ENCODE measurements around the gene TTC31. TPM values are rescaled to one million over a fixed set of nuclear protein-coding genes. Genes with fewer than 3 reads are reported as not detected.
A peak's percentile ranks its signal among the peaks of the same experiment; 100 is the strongest.
"Not testable (repeated sequence)": the region's sequence is repeated elsewhere in the genome, so short reads cannot be mapped to it uniquely, and the experiment has no call there.

Gene TTC31
- total RNA-seq = 30.2 and 32.2 TPM in 2 replicates

DNA sequence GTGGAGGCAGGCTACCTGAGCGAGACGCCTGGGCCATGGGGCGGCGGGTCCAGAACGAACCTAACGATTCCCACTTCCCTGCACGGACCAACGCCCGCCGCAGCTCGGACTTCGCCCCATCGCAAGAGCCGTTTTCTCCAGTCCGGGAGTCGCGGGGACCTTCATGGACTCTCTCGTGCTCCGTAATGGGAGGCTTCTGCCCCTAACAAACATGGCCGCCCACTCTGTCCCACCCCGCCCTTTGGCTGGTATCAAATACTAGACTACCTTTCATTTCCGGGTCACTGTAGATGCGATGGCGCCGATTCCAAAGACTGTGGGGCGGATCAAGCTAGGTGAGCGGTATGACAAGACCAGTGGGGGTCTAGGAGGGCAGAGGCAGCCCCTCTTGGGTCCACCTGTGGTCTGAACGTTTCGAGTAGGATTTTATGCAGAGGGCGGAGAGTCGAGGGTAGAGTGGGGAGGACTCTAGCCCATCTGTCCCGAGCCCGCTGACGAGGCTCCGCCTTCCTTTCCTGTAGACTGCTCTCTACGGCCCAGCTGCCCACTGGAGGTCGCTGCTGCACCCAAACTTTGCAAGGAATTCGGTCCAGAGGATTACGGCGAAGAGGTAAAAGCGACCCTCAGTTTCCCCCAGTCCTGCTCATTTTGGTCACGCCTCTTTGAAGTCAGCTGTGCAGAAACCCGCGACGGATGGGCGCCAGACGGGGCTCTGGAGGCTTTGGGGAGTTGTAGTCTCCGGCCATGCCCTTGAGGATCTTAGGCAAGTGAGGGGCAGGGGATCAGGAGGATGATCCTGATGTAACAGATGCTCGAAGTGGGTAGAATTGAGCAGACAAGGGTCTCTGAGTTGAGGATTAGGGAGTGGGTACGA lies at the start of gene TTC31, which contains the start of gene CCDC142:
TTC31 (plus strand) TSS at position 281 of the 874 bp plus-strand sequence; CDS start at position 296, 15 bp downstream.
CCDC142 (minus strand) TSS at position 198 of the 874 bp plus-strand sequence; CDS start at position 37, 161 bp downstream.
- no peaks in the 10 kb centered on the region for H3K9me3 Mint-ChIP-seq
- H3K27me3 Mint-ChIP-seq (ENCODE audit: insufficient read depth) = no peaks in the 10 kb centered on the region
- peak within 1 kb of the TSS; percentile 99 for H3K4me3 Mint-ChIP-seq
- peak; percentile 89 for DNase-seq (ENCODE audit: low spot score)
- H3K27ac Mint-ChIP-seq = peak within 1 kb of the TSS; percentile 99
- peaks cover 35% of the 10 kb centered on the region for H3K4me1 Mint-ChIP-seq (ENCODE audit: low read depth)
- H3K36me3 Mint-ChIP-seq (ENCODE audit: low read depth) = peaks cover 28% of the 10 kb centered on the region
- intact Hi-C loops (cut with micrococcal nuclease) = loop anchor here (1.0 kb wide), 12 partner anchors 11 to 746 kb away; partner anchors contain the start of genes AUP1, C2orf81, DOK1 and HTRA2

- H3K4me1 Mint-ChIP-seq (ENCODE audit: low read depth) = peaks cover 12% of the 10 kb centered on the region
- no peak for DNase-seq (ENCODE audit: low spot score)
- H3K4me3 Mint-ChIP-seq = no peak overlapping the region
- intact Hi-C loops (cut with micrococcal nuclease) = no loop called here
- H3K27ac Mint-ChIP-seq = no peak overlapping the region
- no peaks in the 10 kb centered on the region for H3K9me3 Mint-ChIP-seq
- peaks cover 12% of the 10 kb centered on the region for H3K27me3 Mint-ChIP-seq (ENCODE audit: insufficient read depth)
- no peaks in the 10 kb centered on the region for H3K36me3 Mint-ChIP-seq (ENCODE audit: low read depth)
Observed at GRCh38 chr2:74436111-74436805, 46.6 kb upstream of the TTC31 start.

DNA sequence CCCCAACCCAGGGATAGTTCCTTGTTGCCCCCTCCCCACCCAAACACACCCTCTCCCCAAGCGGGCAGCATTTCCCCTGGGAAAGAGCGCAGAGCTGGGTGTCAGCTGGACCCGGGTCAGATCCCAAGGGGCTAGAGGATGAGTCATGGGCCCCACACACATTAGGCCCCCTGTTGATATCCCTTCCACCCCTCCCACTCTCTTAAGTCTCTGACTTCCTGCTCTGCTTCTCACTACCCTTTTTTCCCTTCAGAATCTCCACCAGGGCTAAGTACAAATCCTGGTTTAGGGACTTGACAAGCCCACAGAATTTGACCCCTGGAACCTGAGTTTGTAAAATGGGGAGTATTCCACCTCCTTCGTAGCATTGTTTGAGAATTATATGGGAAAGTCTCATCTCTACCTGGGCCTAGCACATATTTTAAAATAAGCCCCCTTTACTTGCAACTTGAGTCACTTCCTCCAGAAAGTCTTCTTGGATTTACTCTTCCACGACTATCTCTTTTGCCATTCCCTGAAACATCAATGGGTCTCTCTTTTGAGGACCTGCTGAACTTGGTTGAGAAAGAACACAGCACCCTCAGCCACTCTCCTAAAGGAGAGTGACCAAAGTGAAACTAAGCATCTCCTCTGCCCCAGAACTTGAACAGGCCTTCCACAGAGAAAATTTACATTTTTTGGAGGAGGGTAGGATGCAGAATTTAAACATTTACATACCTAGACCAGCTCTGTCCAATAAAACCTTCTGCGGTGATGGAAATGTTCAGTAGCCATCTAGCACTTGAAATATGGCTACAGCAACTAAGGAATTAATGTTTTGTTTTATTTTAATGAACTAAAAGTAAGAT lies 45.8 kb upstream of the TTC31 start:
- intact Hi-C loops (cut with micrococcal nuclease) = no loop called here

DNA sequence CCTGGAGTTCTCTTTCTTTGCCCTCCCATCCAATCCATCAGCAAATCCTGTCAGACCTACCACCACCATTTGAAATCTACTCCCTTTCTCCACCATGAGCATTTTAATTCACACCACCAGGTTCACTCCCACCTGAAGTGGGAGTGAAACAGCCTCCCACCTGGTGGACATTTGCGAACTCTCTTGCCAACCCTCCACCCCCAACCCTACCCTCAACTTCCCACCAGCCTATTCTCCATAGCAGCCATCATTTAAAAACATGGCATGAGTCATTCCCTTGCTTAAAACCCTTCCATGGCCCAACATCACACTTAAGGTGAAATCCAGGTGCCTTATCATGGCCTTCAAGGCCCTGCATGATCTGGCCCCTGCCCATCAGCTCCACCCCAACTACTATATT lies 44.6 kb upstream of the TTC31 start:
- H3K9me3 Mint-ChIP-seq = no peaks in the 10 kb centered on the region
- peaks cover 12% of the 10 kb centered on the region for H3K4me1 Mint-ChIP-seq (ENCODE audit: low read depth)
- DNase-seq (ENCODE audit: low spot score) = no peak
- H3K27me3 Mint-ChIP-seq (ENCODE audit: insufficient read depth) = peaks cover 21% of the 10 kb centered on the region
- no peak overlapping the region for H3K27ac Mint-ChIP-seq
- intact Hi-C loops (cut with micrococcal nuclease) = no loop called here
- H3K4me3 Mint-ChIP-seq = no peak overlapping the region
- H3K36me3 Mint-ChIP-seq (ENCODE audit: low read depth) = no peaks in the 10 kb centered on the region

More for the DNA sequence above, 45.8 kb upstream of the TTC31 start:
- Mint-ChIP-seq H3K27ac (no peak overlapping the region), H3K27me3 (ENCODE audit: insufficient read depth) (peaks cover 13% of the 10 kb centered on the region), H3K4me3 (no peak overlapping the region), H3K9me3 (no peaks in the 10 kb centered on the region), H3K36me3 (ENCODE audit: low read depth) (no peaks in the 10 kb centered on the region), H3K4me1 (ENCODE audit: low read depth) (peaks cover 12% of the 10 kb centered on the region)
- DNase-seq (ENCODE audit: low spot score) = no peak

GRCh38 chr2:74439373-74439772 lies 43.5 kb upstream of the TTC31 start:
- no peaks in the 10 kb centered on the region for H3K9me3 Mint-ChIP-seq
- H3K4me1 Mint-ChIP-seq (ENCODE audit: low read depth) = peaks cover 17% of the 10 kb centered on the region
- H3K27me3 Mint-ChIP-seq (ENCODE audit: insufficient read depth) = peaks cover 28% of the 10 kb centered on the region
- intact Hi-C loops (cut with micrococcal nuclease) = no loop called here
- DNase-seq (ENCODE audit: low spot score) = no peak
- no peak overlapping the region for H3K4me3 Mint-ChIP-seq
- H3K27ac Mint-ChIP-seq = no peak overlapping the region
- H3K36me3 Mint-ChIP-seq (ENCODE audit: low read depth) = no peaks in the 10 kb centered on the region

DNA sequence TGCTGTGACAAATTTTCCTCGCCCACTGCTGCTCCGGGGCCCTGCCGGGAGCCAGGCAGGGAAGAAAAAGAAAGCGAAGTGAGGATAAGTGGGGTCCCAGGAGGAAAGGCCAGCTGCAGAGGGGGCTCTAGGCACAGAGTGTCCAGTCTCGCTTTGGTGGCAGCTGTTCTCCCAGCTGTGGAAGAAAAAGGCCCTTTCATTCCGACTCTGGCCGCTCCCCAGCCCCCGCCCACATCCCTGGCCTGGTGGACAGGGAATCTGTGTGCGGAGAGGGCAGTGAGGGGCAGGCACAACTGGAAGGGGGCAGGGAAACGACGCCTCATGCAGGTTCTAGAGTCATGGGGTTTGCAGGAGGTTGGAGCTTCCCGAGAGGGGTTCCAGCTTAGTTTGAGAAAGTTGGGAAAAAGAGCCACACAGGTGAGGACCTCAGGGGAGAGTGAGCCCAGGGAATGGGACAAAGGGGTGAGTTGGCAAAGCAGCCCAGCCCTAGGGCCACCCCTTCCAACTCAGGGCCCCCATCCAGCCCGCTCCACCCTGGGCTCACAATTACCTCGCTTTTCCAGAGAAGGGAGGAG lies 43.0 kb upstream of the TTC31 start:
- no peaks in the 10 kb centered on the region for H3K36me3 Mint-ChIP-seq (ENCODE audit: low read depth)

GRCh38 chr2:74440378-74441169 lies 42.3 kb upstream of the TTC31 start:
- Mint-ChIP-seq H3K27ac (no peak overlapping the region), H3K36me3 (ENCODE audit: low read depth) (no peaks in the 10 kb centered on the region), H3K4me3 (peak overlapping the region; percentile 73), H3K27me3 (ENCODE audit: insufficient read depth) (peaks cover 36% of the 10 kb centered on the region), H3K4me1 (ENCODE audit: low read depth) (peaks cover 22% of the 10 kb centered on the region), H3K9me3 (no peaks in the 10 kb centered on the region)
- intact Hi-C loops (cut with micrococcal nuclease) = loop anchor here (1.0 to 2.0 kb wide), 2 partner anchors 14 to 19 kb away; partner anchors contain the start of genes C2orf81, INO80B and WDR54
- peak; percentile 37 for DNase-seq (ENCODE audit: low spot score)

More for the DNA sequence above, 43.0 kb upstream of the TTC31 start:
- intact Hi-C loops (cut with micrococcal nuclease) = loop anchor here (1.0 to 2.0 kb wide), 2 partner anchors 15 to 19 kb away; partner anchors contain the start of genes C2orf81, INO80B and WDR54
- DNase-seq (ENCODE audit: low spot score) = no peak
- Mint-ChIP-seq H3K9me3 (no peaks in the 10 kb centered on the region), H3K4me1 (ENCODE audit: low read depth) (peaks cover 22% of the 10 kb centered on the region), H3K27ac (peak overlapping the region; percentile 10), H3K4me3 (peak overlapping the region; percentile 27), H3K27me3 (ENCODE audit: insufficient read depth) (peaks cover 33% of the 10 kb centered on the region)

DNA sequence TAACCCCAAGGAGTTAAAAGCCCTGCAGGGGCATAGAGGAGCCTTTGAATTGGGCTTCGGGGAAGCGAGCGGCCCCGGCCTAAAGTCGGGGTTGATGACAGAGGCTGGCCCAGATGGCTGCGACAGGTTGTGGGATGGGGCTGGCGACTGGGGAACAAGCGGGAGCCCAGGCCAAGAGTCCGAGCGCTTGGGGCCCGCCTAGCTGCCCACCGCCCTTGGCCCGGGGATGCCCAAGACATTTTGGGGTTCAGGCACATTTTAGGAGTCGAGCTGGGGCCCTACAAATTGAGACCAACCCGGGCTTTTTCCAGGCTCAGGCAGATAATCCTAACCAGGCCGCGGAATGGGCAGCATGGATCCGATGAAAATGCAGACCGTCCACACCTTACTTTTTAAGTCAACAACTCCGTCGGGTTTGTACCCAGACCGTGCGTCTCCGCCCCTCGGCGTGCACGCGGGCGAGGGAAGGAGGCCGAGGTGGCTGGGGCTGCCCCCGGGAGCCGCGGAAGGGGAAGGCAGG lies 41.7 kb upstream of the TTC31 start:
- no peaks in the 10 kb centered on the region for H3K36me3 Mint-ChIP-seq (ENCODE audit: low read depth)
- no peak overlapping the region for H3K27ac Mint-ChIP-seq
- peaks cover 22% of the 10 kb centered on the region for H3K4me1 Mint-ChIP-seq (ENCODE audit: low read depth)
- no peaks in the 10 kb centered on the region for H3K9me3 Mint-ChIP-seq
- intact Hi-C loops (cut with micrococcal nuclease) = loop anchor here (2.0 kb wide), 1 partner anchor 14 kb away; the partner anchor contains the start of gene INO80B
- peaks cover 36% of the 10 kb centered on the region for H3K27me3 Mint-ChIP-seq (ENCODE audit: insufficient read depth)
- peak overlapping the region; percentile 73 for H3K4me3 Mint-ChIP-seq
- no peak for DNase-seq (ENCODE audit: low spot score)

DNA sequence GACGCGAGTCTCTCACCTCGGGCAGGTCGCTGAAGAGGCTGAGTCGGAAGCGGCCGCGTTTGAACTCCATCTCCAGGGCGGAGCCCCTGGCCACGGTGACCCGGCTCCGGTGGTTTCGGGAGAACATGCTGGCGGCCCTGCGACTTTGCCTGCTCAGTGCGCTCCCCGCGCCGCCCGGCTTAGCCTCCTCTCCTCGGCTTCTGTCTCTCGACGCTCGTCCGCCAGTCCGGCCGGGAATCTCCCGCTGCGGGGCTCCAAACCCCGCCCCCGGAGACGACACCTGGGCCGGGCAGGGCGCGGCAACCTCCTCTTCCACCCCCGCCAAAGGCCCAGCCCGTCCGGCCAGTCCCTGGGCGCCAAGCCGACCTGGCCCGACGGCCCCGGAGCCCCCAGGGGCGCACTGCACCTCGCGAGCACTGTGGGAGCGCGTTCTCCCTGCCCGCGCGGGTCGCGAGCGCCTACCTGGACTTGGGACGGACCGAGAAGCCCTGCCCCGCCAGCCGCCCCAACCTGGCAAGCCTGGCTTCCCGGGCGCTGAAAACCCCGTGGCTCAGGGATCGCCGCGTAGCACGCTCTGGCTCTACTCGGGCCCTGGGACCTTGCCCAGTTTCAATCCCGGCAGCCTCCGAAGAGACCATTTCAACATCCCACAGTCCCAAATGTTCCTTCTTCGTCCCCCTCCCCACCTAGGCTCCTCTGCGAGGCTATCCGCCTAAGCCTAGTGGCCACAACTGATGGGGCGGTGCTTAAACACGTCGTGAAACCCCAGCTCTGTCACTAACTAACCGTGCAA lies 41.0 kb upstream of the TTC31 start, which contains the start of gene RTKN:
RTKN (minus strand) TSS at position 248 of the 793 bp plus-strand sequence; CDS start at position 127, 121 bp downstream.
- peak within 1 kb of the TSS; percentile 73 for H3K4me3 Mint-ChIP-seq
- H3K27me3 Mint-ChIP-seq (ENCODE audit: insufficient read depth) = peaks cover 36% of the 10 kb centered on the region
- H3K4me1 Mint-ChIP-seq (ENCODE audit: low read depth) = peaks cover 22% of the 10 kb centered on the region
- intact Hi-C loops (cut with micrococcal nuclease) = loop anchor here (2.0 kb wide), 1 partner anchor 13 kb away; the partner anchor contains the start of gene INO80B
- no peaks in the 10 kb centered on the region for H3K36me3 Mint-ChIP-seq (ENCODE audit: low read depth)
- no peaks in the 10 kb centered on the region for H3K9me3 Mint-ChIP-seq
- H3K27ac Mint-ChIP-seq = no peak within 1 kb of the TSS
- DNase-seq (ENCODE audit: low spot score) = peak; percentile 34

- H3K27ac Mint-ChIP-seq; DNase-seq (ENCODE audit: low spot score); H3K36me3 Mint-ChIP-seq (ENCODE audit: low read depth); H3K9me3 Mint-ChIP-seq; intact Hi-C loops (cut with micrococcal nuclease): not testable (repeated sequence)
- peak overlapping the region; percentile 71 for H3K4me3 Mint-ChIP-seq
- H3K4me1 Mint-ChIP-seq (ENCODE audit: low read depth) = peaks cover 22% of the 10 kb centered on the region
- H3K27me3 Mint-ChIP-seq (ENCODE audit: insufficient read depth) = peaks cover 41% of the 10 kb centered on the region
Observed at GRCh38 chr2:74442483-74443297, 40.2 kb upstream of the TTC31 start.

Measured in activated T-helper 1 cell treated with anti-CD3 and anti-CD28 coated beads, Interleukin-12 subunit alpha, Interleukin-12 subunit beta, Interleukin-2, Interleukin-4 antibody, amounts not matched to agents 30 ng/mL and 10 ng/mL and 1 ng/mL, durations not matched to agents 14 hours and 24 hours and 36 hours (primary cell).